Stimulated activated CD4-positive, alpha-beta T cell treated with anti-CD3 and anti-CD28 coated beads, Interleukin-1b, Interleukin-23, amount 100 ng/mL, for 24 hours (primary cell): ENCODE results near the gene RXFP2.
A peak's percentile ranks its signal among the peaks of the same experiment; 100 is the strongest.

Experiments used
- DNase-seq, 4 experiments: peaks; one replicate each; pipeline ENCODE4 v3.0.0-alpha.2; 2020; ENCODE audit warnings: low read depth in 4 of 4, low spot score in 1 of 4

The RXFP2 gene

GRCh38 chr13:31739226-31739625 lies at the start of gene RXFP2:
RXFP2 (plus strand) TSS chr13:31739526; CDS start chr13:31739613, 87 bp downstream.
- no peak for DNase-seq

GRCh38 chr13:31697290-31697689 lies 42.0 kb upstream of the RXFP2 start:
- no peak for DNase-seq

GRCh38 chr13:31699650-31700049 lies 39.7 kb upstream of the RXFP2 start:
- no peak for DNase-seq

- DNase-seq: no peak
These were observed 35.5 kb upstream of the RXFP2 start for GRCh38 chr13:31703780-31704179.

GRCh38 chr13:31706105-31706504 lies 33.2 kb upstream of the RXFP2 start:
- DNase-seq: no peak

GRCh38 chr13:31717583-31717982 lies 21.7 kb upstream of the RXFP2 start:
- no peak for DNase-seq

- no peak for DNase-seq
These were observed 20.1 kb upstream of the RXFP2 start for GRCh38 chr13:31719214-31719613.

- no peak for DNase-seq
These were observed 16.7 kb upstream of the RXFP2 start for GRCh38 chr13:31722673-31723072.

- DNase-seq: no peak
These were observed 13.5 kb upstream of the RXFP2 start for GRCh38 chr13:31725841-31726240.

GRCh38 chr13:31731921-31732320 lies 7.4 kb upstream of the RXFP2 start:
- DNase-seq: no peak

- no peak for DNase-seq
These were observed 6.3 kb upstream of the RXFP2 start for GRCh38 chr13:31733066-31733465.

- DNase-seq: no peak
These were observed 5.7 kb upstream of the RXFP2 start for GRCh38 chr13:31733647-31734046.

- DNase-seq: peak; percentile 32 to 40 (median 36)
These were observed 2.9 kb downstream of the RXFP2 start for GRCh38 chr13:31742097-31742734.

- DNase-seq: no peak
These were observed 8.0 kb downstream of the RXFP2 start for GRCh38 chr13:31747291-31747690.

- DNase-seq: no peak
These were observed 8.6 kb downstream of the RXFP2 start for GRCh38 chr13:31747966-31748365.

- DNase-seq: no peak
These were observed 10.6 kb downstream of the RXFP2 start for GRCh38 chr13:31749929-31750328.

GRCh38 chr13:31755211-31755610 lies 15.9 kb downstream of the RXFP2 start:
- no peak for DNase-seq

- no peak for DNase-seq
These were observed 16.5 kb downstream of the RXFP2 start for GRCh38 chr13:31755803-31756212.

- no peak for DNase-seq
These were observed 17.0 kb downstream of the RXFP2 start for GRCh38 chr13:31756346-31756745.

GRCh38 chr13:31761951-31762350 lies 22.6 kb downstream of the RXFP2 start:
- no peak for DNase-seq

- no peak for DNase-seq
These were observed 25.2 kb downstream of the RXFP2 start for GRCh38 chr13:31764556-31764955.

- DNase-seq: no peak
These were observed 25.9 kb downstream of the RXFP2 start for GRCh38 chr13:31765138-31765785.
